GOT3 (cell line): Measurements from ENCODE around the gene ARSK.

Experiments
- DNase-seq: peaks from one replicate; lab custom pipeline; 2025; ENCODE audit warnings: mixed read lengths; lab: John Stamatoyannopoulos, UW

ARSK gene

DNA sequence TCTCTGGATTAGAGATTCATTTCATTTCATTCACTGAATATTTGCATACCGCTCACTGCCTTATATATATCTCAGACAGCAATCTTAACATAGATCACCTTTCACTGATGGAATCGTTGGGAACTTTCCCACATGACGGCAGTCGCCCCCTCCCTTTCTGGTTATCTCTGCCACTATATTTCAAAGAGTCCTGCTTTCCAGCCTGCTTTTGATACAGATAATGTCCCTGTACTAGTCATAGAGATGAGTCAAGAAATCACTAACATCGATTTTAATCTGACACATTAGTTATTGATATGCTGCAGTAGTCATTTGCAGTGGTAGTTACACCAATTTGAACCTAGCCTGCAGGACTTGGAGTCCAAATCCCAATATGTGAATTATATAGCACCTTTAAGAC is 8.5 kb downstream of the ARSK start:
- no peak for DNase-seq

DNA sequence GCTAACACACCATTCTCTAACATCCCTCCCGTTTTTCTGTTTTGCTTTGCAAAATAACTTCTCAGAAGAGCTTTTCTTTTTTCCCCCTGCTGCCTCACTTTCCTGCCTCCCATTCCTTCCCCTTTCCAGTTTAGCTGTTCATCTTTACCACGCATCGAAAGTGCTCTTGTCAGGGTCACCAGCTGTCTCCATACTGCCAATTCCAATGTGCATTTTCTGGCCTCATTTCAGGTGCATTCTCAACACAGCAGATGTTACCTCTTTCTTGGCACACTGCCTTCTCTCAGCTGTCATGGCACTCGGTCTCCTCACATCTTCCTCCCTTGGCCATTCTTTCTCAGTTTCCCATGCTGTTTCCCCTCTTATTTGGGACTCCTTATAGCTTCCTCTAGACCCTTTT is 9.5 kb downstream of the ARSK start:
- DNase-seq = no peak

DNA sequence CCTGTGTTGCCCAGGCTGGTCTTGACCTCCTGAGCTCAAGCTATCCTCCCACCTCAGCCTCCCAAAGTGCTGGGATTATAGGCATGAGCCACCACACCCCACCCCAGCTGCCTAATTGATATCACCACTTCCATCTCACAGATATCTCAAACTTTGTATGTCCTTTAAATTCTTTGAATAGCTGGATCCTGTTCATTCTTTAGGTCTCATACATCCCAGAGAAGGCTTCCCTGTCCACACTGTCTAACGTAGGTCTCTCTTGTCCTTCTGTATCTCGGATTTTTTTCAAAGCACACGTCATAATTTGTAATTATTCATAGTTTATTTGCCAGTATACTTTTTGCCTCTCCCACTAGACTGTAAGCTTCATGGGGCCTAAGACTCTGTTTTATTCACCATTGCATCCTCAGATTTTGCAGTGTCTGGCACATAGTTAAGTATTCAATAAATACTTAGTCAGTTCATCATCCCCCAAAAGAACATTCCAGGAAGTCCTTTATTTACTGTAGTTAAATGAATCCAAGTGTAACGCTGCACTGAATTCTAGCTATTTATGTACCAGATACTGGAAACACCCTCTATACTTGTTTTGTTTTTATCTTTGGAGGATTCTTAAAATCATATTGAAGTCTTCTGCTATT is 10.5 kb downstream of the ARSK start:
- DNase-seq = no peak

DNA sequence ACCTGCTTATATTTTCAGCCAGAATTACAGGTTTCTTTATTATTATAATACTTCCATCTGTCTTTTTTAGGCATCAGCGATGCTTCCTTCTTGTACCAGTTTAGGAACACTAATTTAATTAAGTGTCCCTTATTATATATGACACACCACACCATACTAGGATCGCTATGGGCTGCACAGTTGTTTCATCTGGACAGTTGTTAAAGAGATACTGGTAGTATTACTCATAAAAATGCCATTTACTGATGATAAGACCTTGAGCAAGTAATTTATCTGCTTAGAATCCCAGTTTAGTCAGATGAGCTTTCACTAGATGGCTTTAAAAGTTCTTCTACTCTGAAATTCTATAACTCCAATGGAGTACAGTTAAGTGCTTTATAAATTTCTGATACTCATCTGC is 17.1 kb downstream of the ARSK start:
- no peak for DNase-seq

DNA sequence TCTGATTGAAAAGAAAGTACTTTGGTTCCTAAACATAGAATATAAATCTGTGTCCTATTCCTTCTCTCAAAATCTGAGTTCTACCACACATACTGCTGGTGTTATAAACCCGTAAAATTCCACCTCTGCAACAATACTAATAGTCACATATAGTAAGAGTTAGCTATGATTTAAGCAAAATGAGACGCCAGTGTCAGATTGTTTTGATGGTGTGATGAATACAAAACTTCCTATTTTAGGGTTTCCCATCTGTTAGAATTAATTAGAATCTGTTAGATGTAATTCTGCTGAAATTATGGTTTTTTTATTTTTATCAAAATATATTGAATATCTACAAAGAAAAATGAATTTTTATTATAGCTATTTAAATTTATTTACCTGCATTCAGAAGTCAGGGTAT is 26.7 kb downstream of the ARSK start:
- DNase-seq = no peak

DNA sequence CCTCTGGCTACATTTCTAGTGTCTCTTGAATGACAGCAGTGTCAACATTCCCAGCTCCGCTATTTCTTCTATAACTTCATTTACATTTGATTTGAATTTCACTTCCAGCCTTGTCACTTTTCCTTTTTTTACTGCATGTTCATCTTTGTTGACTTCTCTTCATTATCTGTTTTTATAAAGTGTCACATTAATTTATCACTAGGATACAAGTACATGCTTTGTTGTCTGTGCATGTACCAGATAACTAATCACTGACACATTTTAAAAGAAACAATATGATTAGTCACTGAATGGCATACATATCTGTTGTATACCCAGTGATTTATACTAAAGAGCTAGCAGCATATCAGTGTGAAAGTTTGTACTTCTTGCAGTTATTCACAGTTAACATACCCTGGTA is 29.1 kb downstream of the ARSK start:
- DNase-seq = no peak

DNA sequence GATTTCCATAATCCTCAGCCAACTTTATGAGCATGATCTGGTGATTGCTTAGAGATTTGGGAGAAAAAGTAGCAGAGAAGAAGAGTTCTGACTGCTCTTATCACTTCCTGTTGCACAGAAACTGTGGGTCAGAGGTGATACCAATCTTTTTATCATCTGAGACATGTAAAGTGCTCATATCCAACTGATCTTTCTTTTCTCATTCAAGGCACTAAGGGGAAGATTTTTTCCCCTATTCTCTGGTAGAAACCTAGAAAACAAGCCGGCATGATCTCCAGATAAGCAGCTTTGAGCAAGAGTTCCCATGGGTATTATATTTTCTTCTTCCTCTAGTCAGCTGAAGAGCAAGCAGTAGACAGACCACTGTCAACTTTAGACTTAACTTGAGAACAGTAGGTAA is 36.0 kb downstream of the ARSK start:
- no peak for DNase-seq

DNA sequence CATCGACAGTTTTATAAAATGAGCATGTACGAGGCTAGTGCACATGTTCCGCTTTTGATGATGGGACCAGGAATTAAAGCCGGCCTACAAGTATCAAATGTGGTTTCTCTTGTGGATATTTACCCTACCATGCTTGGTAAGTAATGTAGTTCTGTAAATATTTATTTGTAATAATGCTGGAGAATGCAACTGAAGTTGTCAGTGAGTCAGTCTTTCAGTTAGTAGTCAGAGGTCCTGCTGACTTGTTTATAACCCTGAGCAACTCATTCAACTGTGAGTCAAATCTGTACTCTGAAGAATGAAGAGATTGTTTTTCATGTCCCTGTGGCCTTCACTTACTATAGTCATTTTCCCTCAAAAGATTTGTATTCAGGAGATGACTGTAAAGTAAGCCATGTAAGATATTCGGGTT is 36.6 kb downstream of the ARSK start:
- DNase-seq = no peak

DNA sequence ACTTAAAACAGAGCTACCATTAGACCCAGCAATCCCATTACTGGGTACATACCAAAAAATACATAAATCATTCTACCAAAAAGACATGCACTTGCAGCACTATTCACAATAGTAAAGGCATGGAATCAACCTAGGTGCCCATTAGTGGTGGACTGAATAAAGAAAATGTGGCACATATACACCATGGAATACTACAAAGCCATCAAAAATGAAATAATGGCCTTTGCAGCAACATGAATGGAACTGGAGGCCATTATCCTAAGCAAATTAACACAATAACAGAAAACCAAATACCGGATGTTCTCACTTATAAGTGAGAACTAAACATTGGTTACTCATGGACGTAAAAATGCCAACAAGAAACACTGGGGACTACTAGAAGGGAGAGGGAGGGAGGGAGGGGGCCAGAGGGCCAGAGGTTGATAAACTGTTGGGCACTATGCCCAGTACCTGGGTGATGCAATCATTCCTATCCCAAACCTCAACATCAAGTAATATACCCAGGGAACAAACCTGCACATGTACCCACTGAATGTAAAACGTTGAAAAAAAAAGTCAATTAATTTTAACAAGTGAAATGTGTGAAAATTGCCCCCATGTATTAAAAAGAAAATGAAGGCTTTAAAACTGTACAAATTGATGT is 40.5 kb downstream of the ARSK start:
- no peak for DNase-seq

DNA sequence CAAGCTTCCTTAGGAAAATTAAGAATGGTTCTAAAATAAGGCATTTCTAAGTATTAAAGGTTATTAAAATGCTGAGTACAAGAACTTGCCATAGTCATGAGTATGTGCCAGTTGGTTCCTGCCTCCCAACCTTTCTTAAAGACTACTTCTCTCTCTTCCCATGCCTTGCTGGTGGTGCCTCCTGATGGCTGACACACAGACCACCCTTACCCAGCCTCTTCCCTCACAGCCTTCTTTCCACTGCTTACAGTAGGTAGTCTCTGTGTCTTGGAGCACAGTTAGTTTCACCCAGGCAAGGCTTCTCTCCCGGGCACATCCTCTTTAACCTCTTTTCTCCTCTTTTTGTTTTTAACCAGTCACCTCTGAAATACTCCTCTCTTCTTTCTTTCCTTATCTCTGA is 44.4 kb downstream of the ARSK start:
- DNase-seq = no peak

DNA sequence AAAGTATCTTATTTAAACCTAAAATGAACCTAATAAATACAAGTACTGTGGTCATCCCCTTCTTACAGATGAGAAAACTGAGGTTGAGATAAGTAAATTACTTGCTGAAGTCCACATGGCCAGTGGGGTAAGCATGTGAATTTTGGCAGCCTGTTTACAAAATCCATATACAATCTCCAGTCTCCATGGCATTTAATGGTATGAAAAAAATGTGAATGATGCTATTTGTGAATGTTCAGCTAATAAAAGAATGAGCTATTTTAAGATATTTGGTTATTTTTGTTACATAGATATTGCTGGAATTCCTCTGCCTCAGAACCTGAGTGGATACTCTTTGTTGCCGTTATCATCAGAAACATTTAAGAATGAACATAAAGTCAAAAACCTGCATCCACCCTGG is 45.7 kb downstream of the ARSK start:
- no peak for DNase-seq

DNA sequence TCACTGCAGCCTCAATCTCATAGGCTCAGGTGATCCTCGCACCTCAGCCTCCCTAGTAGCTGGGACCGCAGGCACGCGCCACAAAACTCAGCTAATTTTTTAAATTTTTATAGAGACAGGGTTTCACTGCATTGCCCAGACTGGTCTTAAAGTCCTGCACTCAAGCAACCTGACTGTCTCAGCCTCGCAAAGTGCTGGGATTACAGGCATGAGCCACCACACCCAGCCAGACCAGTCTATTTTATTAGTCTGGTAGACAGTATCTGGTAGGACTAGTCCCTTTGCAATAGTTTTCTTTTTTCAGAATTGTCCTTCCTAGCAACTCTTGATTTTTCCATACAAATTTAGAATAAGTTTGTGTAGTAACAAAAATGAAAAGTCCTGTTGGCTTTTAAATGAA is 50.9 kb downstream of the ARSK start:
- no peak for DNase-seq

DNA sequence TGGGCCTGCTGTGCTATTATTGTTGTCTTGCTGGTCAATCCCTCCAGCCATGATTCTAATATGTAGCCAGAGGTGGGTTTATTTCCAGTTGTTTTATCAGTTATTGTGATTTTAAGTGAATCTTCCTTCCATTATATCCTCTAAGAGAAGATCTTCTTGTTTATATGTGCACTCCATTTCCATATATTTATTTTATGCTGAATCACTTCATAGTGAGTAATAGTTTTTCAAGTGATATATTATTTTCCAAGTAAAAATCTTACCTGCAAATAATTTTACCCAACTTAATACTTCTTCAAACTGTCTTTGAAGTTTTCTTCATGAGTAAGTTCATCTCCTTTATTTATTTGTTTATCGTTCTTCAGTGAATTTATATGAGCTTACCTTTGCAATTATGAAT is 51.5 kb downstream of the ARSK start:
- no peak for DNase-seq

DNA sequence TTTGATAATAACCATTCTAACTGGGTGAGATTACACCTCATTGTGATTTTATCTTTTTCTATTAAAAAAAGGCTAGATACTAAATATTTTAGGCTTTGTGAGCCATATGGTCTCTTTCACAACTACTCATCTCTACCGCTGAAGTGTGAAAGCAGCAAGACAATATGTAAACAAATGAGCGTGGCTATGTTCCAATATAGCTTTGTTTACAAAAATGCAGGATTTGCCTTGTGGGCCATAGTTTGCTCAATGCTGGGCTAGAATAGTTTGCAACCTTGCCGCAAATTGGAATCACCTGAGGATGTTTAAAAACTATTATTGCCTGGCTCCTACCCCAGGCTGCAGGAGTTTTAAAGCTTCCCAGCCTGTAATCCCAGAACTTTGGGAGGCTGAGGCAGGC is 54.8 kb downstream of the ARSK start:
- DNase-seq = no peak

DNA sequence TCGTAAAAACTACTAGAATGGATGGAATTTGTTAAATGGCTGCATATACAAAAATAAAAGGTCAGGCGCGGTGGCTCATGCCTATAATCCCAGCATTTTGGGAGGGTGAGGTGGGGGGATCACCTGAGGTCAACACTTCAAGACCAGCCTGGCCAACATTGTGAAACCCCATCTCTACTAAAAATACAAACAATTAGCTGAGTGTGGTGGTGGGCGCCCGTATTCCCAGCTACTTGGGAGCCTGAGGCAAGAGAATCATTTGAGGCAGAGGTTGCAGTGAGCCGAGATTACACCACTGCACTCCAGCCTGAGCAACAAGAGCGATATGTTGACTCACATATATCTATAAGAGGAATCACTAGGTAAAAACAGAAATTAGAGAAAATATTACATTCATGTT is 55.6 kb downstream of the ARSK start:
- DNase-seq = no peak

DNA sequence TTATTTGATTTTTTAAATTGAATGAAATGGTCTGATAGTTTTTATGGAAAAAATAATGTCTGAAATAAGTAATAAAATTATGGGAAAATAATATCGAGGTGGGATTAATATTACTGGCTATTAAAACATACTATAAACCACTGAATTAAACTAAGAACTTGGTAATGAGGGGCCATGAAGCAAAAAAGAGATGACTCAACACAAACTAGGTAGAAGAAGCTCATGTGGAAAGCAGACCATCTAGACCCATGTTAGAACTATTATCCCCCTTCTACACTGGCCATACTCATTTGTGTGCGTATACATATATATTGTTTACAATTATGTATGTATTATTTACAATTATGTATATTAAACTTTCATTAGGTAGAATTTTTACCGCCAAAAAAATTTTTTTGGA is 56.5 kb downstream of the ARSK start:
- no peak for DNase-seq

DNA sequence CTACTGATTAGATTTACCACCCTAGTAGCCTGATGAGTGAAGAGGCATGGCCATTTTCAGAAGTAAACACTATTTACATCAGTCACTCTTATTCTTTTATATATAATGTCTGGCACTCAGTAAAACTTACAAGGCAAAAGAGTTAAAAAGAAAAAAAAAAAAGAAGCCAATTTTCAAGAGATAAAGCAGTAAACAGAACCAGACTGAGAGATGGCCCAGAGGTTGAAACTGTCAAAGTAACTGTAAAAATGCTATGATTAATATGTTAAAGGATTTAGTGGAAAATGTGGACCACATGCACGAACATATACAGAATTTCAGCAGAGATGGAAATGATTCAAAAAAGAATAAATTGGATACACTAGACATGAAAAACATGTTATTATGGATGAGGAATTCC is 58.6 kb downstream of the ARSK start:
- no peak for DNase-seq

DNA sequence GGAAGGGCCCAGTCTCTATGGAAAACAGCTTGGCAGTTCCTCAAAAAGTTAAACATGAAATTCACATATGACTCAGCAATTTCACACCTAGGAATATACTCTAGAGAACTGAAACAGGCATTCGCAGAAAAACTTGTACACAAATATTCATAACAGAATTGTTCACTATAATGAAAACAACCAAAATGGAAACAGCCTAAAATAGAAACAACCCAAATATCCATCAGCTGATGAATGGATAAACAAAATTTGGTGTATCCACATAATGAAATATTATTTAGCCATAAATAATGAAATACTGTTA is 60.2 kb downstream of the ARSK start:
- no peak for DNase-seq

DNA sequence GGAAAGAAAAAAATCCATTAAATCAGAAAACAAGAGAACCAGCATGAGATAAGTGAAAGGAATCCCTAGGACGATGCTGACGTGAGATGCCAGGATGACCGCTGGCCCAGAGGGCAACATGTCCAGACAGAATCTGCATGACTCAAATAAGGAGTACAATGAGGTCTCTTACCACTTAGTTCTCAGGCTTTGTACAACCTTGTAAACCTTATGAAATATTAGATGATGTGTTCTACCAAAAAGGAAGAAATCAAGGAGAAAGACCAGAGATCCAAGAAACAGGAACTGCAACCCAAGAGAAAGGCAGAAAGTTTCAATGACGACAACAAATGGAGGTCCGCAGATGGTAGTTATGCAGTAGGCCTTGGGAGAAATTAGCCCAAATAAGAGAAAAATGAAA is 62.2 kb downstream of the ARSK start:
- DNase-seq = no peak

DNA sequence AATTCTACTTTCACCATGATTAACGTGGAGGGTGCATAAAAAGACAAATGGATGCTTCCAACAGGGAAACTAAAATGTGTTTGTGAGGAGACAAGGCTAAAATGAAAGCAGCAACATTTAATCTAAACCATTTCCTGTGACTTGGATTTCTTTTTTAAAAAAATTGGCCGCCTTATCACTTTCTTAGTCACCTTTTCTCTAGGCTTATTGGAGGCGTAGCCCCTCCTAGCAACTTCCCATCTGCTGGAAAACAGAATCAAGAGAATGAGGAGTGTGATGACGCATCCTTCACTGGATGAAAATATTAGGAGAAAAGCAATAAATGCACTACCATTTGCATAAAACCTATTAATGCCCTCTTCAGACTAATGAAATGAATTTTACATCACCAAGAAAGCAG is 64.2 kb downstream of the ARSK start:
- DNase-seq = no peak

DNA sequence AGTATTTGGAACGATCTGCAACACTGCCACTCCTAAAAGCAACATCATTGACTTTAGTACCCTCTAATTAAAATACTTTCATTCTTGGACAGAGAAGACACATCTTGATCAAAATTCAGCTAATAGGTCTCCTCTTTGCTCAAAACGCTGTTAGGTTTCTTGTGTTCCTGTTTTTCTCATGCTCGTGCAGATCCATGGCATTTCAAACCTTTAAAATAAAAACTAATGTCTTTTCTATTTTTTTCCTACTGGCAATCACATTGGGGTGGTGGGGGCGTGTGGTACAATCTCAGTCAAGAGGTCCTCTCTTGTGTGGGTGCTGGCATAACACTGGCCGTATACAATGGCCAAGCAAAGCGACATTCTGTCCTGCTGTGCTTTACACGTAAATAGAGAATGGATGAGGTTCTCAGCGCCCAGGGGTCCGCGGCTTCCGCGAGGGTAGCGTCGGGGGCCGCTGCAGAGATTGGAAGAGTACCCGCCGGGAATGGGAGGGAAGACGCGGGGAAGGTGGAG is 64.7 kb downstream of the ARSK start:
- no peak for DNase-seq

DNA sequence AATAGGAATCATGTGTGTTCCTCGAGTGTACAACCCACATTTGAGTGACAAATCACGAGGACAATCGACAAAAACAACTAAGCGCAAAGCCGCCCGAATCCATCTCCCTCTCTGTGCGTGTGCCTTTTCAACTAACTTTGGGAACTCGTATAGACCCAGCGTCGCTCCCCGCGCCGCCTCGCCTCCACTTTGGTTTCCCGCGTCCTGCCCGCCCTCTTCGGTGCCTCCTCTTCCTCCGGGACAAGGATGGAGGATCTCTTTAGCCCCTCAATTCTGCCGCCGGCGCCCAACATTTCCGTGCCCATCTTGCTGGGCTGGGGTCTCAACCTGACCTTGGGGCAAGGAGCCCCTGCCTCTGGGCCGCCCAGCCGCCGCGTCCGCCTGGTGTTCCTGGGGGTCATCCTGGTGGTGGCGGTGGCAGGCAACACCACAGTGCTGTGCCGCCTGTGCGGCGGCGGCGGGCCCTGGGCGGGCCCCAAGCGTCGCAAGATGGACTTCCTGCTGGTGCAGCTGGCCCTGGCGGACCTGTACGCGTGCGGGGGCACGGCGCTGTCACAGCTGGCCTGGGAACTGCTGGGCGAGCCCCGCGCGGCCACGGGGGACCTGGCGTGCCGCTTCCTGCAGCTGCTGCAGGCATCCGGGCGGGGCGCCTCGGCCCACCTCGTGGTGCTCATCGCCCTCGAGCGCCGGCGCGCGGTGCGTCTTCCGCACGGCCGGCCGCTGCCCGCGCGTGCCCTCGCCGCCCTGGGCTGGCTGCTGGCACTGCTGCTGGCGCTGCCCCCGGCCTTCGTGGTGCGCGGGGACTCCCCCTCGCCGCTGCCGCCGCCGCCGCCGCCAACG is 65.3 kb downstream of the ARSK start, which contains the start of gene GPR150:
Gene GPR150, plus strand, starts transcription at position 58 of the 840 bp plus-strand sequence. Its CDS starts 189 bp downstream, at position 247.
- no peak for DNase-seq
